ENCODE results near the gene SAPCD1. TPM values are rescaled to one million over a fixed set of nuclear protein-coding genes. Genes with fewer than 3 reads are reported as not detected.

SAPCD1 gene
- total RNA-seq, 1 experiment from 2014 or later, result 3.2 TPM

- no peak overlapping the region for H2BK15ac ChIP-seq (ENCODE audit: low read depth, low read length)
- H3T11ph ChIP-seq (ENCODE audit: low read length), result no peak overlapping the region
- no CpG with 5 or more reads among the region's 5 CpGs for WGBS (ENCODE audit: extremely low coverage, insufficient read length, low lambda C conversion rate)
- H3K9me3 Mint-ChIP-seq, result no peaks in the 10 kb centered on the region
- no peak overlapping the region for H3K4me3 Mint-ChIP-seq
- no peaks in the 10 kb centered on the region for H4K20me1 ChIP-seq (ENCODE audit: control insufficient read depth, insufficient read depth, insufficient read length)
- no peak overlapping the region; a peak in 2 of 7 replicates for H3K27ac Mint-ChIP-seq
- H3K4me1 Mint-ChIP-seq, result peaks cover 5 to 10% of the 10 kb centered on the region in 2 experiments; a peak in 3 of 4 replicates
- no peaks in the 10 kb centered on the region for H3K4me1 ChIP-seq (ENCODE audit: insufficient read depth, low read length)
- no peak overlapping the region for H3K27ac ChIP-seq (ENCODE audit: insufficient read length, low read depth, low read length)
- no peaks in the 10 kb centered on the region for H3K9me3 ChIP-seq (ENCODE audit: control insufficient read depth, low read depth, low read length)
- H2BK12ac ChIP-seq (ENCODE audit: insufficient read length, low read depth, low read length), result no peak overlapping the region
- no peaks in the 10 kb centered on the region for H3K79me1 ChIP-seq (ENCODE audit: insufficient read depth, low read depth, low read length, poor library complexity, severe bottlenecking)
- H3K79me2 ChIP-seq (ENCODE audit: insufficient read depth, low read length), result no peaks in the 10 kb centered on the region
- no peak overlapping the region for H3K18ac ChIP-seq (ENCODE audit: insufficient read length, low read depth, low read length)
- no peak overlapping the region for H3K56ac ChIP-seq (ENCODE audit: insufficient read length, low read depth, low read length)
- TF ChIP-seq, protein P1, sequence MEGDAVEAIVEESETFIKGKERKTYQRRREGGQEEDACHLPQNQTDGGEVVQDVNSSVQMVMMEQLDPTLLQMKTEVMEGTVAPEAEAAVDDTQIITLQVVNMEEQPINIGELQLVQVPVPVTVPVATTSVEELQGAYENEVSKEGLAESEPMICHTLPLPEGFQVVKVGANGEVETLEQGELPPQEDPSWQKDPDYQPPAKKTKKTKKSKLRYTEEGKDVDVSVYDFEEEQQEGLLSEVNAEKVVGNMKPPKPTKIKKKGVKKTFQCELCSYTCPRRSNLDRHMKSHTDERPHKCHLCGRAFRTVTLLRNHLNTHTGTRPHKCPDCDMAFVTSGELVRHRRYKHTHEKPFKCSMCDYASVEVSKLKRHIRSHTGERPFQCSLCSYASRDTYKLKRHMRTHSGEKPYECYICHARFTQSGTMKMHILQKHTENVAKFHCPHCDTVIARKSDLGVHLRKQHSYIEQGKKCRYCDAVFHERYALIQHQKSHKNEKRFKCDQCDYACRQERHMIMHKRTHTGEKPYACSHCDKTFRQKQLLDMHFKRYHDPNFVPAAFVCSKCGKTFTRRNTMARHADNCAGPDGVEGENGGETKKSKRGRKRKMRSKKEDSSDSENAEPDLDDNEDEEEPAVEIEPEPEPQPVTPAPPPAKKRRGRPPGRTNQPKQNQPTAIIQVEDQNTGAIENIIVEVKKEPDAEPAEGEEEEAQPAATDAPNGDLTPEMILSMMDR (conservative IDR thresholded peaks at IDR 0.05), result no peak
- no peak overlapping the region for H3K4ac ChIP-seq (ENCODE audit: low read depth, low read length)
- H2BK20ac ChIP-seq (ENCODE audit: low read depth, low read length, poor library complexity, severe bottlenecking), result no peak overlapping the region
- no peak overlapping the region for H2BK120ac ChIP-seq (ENCODE audit: low read depth, low read length, poor library complexity, severe bottlenecking)
- no peak overlapping the region for H4K5ac ChIP-seq (ENCODE audit: insufficient read length, low read depth, low read length)
- H4K8ac ChIP-seq (replicated peaks; ENCODE audit: insufficient read length, low read depth, low read length), result no peak overlapping the region
- no peak overlapping the region for H3K14ac ChIP-seq (ENCODE audit: insufficient read depth, low read length)
- H3K23ac ChIP-seq (ENCODE audit: insufficient read length, low read depth, low read length), result no peak overlapping the region
- H3K4me2 ChIP-seq (ENCODE audit: insufficient read depth, insufficient read length, low read length), result no peak overlapping the region
- no peak overlapping the region for H3K9ac ChIP-seq (ENCODE audit: extremely low read depth, insufficient read length, low read length)
- no peaks in the 10 kb centered on the region for H3K27me3 Mint-ChIP-seq (ENCODE audit: low read depth)
- H2AK5ac ChIP-seq (ENCODE audit: insufficient read length, low read length), result no peak overlapping the region
- H2BK5ac ChIP-seq (ENCODE audit: insufficient read length, low read length), result no peak overlapping the region
- H3K36me3 Mint-ChIP-seq (ENCODE audit: insufficient read depth in 1 of 3, low read depth in 3 of 3), result peaks cover 32 to 56% (median 40%) of the 10 kb centered on the region in 3 experiments; a peak in 6 of 7 replicates
- no peak for DNase-seq
- no peak overlapping the region for H4K91ac ChIP-seq (ENCODE audit: insufficient read length, low read depth, low read length)
- H3K23me2 ChIP-seq (ENCODE audit: insufficient read length, low read depth, low read length, poor library complexity, severe bottlenecking), result no peaks in the 10 kb centered on the region
- no peaks in the 10 kb centered on the region for H3K27me3 ChIP-seq (ENCODE audit: insufficient read depth, low read length)
- H2AFZ ChIP-seq (ENCODE audit: low read length), result no peak overlapping the region
Observed at GRCh38 chr6:31778193-31778592, 15.7 kb downstream of the SAPCD1 start.
